ES-I3 (cell line): Measurements from ENCODE around the gene MAST4.

Experiments used
- H3K36me3 ChIP-seq: 2 replicates; pipeline ENCODE4 v1.6.1; 2013; ENCODE audit warnings: mild to moderate bottlenecking, low read length, control low read depth, moderate library complexity; ENCODE audit not compliant: insufficient read depth
- H3K4me1 ChIP-seq: 2 replicates; pipeline ENCODE4 v1.6.1; 2013; ENCODE audit warnings: mild to moderate bottlenecking, control low read depth, low read length; ENCODE audit not compliant: insufficient read depth
- H3K9ac ChIP-seq: 2 replicates; pipeline ENCODE4 v1.6.1; 2013; ENCODE audit warnings: low read depth, mild to moderate bottlenecking, low read length, moderate library complexity
- H3K9me3 ChIP-seq: 2 replicates; pipeline ENCODE4 v1.6.1; 2013; ENCODE audit warnings: mild to moderate bottlenecking, low read length, moderate library complexity; ENCODE audit not compliant: control insufficient read depth, insufficient read depth

MAST4 gene

GRCh38 chr5:67147760-67148159, 551.6 kb downstream of the MAST4 start:
- peaks cover 4% of the 10 kb centered on the region; the same call in 1 of the 2 replicates for H3K36me3 ChIP-seq
- H3K9ac ChIP-seq, result no peak overlapping the region
- no peaks in the 10 kb centered on the region for H3K4me1 ChIP-seq
- H3K9me3 ChIP-seq, result no peaks in the 10 kb centered on the region

- Histone ChIP-seq H3K9ac (no peak overlapping the region), H3K36me3 (peaks cover 6% of the 10 kb centered on the region; the same call in 1 of the 2 replicates), H3K4me1 (no peaks in the 10 kb centered on the region), H3K9me3 (no peaks in the 10 kb centered on the region)
Measured at GRCh38 chr5:67149057-67149950, 553.1 kb downstream of the MAST4 start.

GRCh38 chr5:67149951-67150523, 553.8 kb downstream of the MAST4 start:
- H3K9me3 ChIP-seq, result no peaks in the 10 kb centered on the region
- no peak overlapping the region for H3K9ac ChIP-seq
- peaks cover 6% of the 10 kb centered on the region; the same call in 1 of the 2 replicates for H3K36me3 ChIP-seq
- no peaks in the 10 kb centered on the region for H3K4me1 ChIP-seq

- H3K9me3 ChIP-seq, result no peaks in the 10 kb centered on the region
- no peak overlapping the region for H3K9ac ChIP-seq
- no peaks in the 10 kb centered on the region for H3K4me1 ChIP-seq
- peaks cover 6% of the 10 kb centered on the region; the same call in 1 of the 2 replicates for H3K36me3 ChIP-seq
Measured at GRCh38 chr5:67152400-67152799, 556.2 kb downstream of the MAST4 start.

GRCh38 chr5:67153292-67153691, 557.1 kb downstream of the MAST4 start:
- Histone ChIP-seq H3K36me3 (peaks cover 2% of the 10 kb centered on the region; the same call in 1 of the 2 replicates), H3K9ac (no peak overlapping the region), H3K4me1 (no peaks in the 10 kb centered on the region), H3K9me3 (no peaks in the 10 kb centered on the region)

GRCh38 chr5:67154556-67155206, 558.5 kb downstream of the MAST4 start:
- Histone ChIP-seq H3K9me3 (no peaks in the 10 kb centered on the region), H3K9ac (no peak overlapping the region), H3K4me1 (no peaks in the 10 kb centered on the region), H3K36me3 (peaks cover 2% of the 10 kb centered on the region; the same call in 1 of the 2 replicates)

- H3K4me1 ChIP-seq, result no peaks in the 10 kb centered on the region; the same call in 1 of the 2 replicates
- H3K9me3 ChIP-seq, result no peaks in the 10 kb centered on the region
- peaks cover 2% of the 10 kb centered on the region; the same call in 1 of the 2 replicates for H3K36me3 ChIP-seq
- no peak overlapping the region for H3K9ac ChIP-seq
Measured at GRCh38 chr5:67156976-67157583, 560.9 kb downstream of the MAST4 start.

GRCh38 chr5:67160272-67160671, 564.1 kb downstream of the MAST4 start:
- no peaks in the 10 kb centered on the region; the same call in 1 of the 2 replicates for H3K4me1 ChIP-seq
- H3K9ac ChIP-seq, result no peak overlapping the region
- no peaks in the 10 kb centered on the region for H3K36me3 ChIP-seq
- no peaks in the 10 kb centered on the region for H3K9me3 ChIP-seq

- Histone ChIP-seq H3K9me3 (no peaks in the 10 kb centered on the region), H3K4me1 (no peaks in the 10 kb centered on the region; the same call in 1 of the 2 replicates), H3K36me3 (no peaks in the 10 kb centered on the region), H3K9ac (no peak overlapping the region)
Measured at GRCh38 chr5:67160985-67161384, 564.8 kb downstream of the MAST4 start.

GRCh38 chr5:67161767-67162166, 565.6 kb downstream of the MAST4 start:
- no peaks in the 10 kb centered on the region for H3K36me3 ChIP-seq
- no peaks in the 10 kb centered on the region for H3K9me3 ChIP-seq
- H3K9ac ChIP-seq, result no peak overlapping the region
- no peaks in the 10 kb centered on the region; the same call in 1 of the 2 replicates for H3K4me1 ChIP-seq

- H3K4me1 ChIP-seq, result no peaks in the 10 kb centered on the region; the same call in 1 of the 2 replicates
- H3K9ac ChIP-seq, result no peak overlapping the region
- no peaks in the 10 kb centered on the region for H3K36me3 ChIP-seq
- no peaks in the 10 kb centered on the region for H3K9me3 ChIP-seq
Measured at GRCh38 chr5:67163231-67163756, 567.1 kb downstream of the MAST4 start.

GRCh38 chr5:67163863-67164595, 567.8 kb downstream of the MAST4 start:
- Histone ChIP-seq H3K9me3 (no peaks in the 10 kb centered on the region), H3K4me1 (no peaks in the 10 kb centered on the region; the same call in 1 of the 2 replicates), H3K9ac (no peak overlapping the region), H3K36me3 (no peaks in the 10 kb centered on the region)

GRCh38 chr5:67164856-67165525, 568.8 kb downstream of the MAST4 start:
- H3K9ac ChIP-seq, result peak overlapping the region; percentile 79
- no peaks in the 10 kb centered on the region for H3K9me3 ChIP-seq
- H3K36me3 ChIP-seq, result no peaks in the 10 kb centered on the region
- H3K4me1 ChIP-seq, result no peaks in the 10 kb centered on the region; the same call in 1 of the 2 replicates
